ENCODE data around the gene TENM4. TPM values are rescaled to one million over a fixed set of nuclear protein-coding genes. Genes with fewer than 3 reads are reported as not detected.
A peak's percentile ranks its signal among the peaks of the same experiment; 100 is the strongest.
"Not testable (repeated sequence)": the region's sequence is repeated elsewhere in the genome, so short reads cannot be mapped to it uniquely, and the experiment has no call there.

Gene TENM4
- total RNA-seq, 1 donor from 2014 or later: 0.08 TPM

DNA sequence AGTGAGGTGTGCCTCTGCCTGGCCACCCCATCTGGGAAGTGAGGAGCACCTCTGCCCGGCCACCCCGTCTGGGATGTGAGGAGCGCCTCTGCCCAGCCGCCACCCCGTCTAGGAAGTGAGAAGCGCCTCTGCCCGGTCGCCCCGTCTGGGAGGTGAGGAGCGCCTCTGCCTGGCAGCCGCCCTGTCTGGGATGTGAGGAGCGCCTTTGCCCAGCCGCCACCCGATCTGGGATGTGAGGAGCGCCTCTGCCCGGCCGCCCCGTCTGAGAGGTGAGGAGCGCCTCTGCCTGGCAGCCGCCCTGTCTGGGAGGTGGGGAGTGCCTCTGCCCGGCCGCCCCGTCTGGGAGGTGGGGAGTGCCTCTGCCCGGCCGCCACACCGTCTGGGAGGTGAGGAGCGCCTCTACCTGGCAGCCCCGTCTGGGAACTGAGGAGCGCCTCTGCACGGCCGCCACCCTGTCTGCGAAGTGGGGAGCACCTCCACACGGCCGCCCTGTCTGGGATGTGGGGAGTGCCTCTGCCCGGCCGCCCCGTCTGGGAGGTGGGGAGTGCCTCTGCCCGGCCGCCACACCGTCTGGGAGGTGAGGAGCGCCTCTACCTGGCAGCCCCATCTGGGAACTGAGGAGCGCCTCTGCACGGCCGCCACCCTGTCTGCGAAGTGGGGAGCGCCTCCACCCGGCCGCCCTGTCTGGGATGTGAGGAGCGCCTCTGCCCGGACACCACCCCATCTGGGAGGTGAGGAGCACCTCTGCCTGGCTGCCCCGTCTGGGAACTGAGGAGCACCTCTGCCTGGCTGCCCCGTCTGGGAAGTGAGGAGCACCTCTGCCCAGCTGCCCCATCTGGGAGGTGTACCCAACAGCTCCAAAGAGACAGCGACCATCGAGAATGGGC, 561.5 kb downstream of the TENM4 start:
- not testable (repeated sequence) for DNase-seq (ENCODE audit: low spot score); ATAC-seq

DNA sequence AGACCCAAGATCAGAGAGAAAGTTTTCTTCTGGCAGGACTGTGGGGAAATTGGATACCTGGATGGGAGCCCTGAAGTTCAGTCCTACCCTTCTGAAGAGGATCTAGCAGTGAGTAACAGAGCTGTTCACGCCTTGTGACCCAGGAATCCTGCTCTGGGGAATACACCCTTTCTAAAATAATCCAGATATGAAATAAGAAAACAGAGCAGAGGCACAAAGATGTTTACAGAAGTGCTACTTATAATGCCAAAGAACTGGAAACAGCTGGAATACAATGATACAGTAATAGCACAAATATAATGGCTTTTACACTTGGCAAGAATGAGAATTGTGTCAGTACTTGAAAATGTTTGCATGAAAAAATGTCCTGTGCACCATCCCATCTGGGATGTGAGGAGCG, 562.2 kb downstream of the TENM4 start:
- no peak for ATAC-seq
- DNase-seq (ENCODE audit: low spot score): no peak

DNA sequence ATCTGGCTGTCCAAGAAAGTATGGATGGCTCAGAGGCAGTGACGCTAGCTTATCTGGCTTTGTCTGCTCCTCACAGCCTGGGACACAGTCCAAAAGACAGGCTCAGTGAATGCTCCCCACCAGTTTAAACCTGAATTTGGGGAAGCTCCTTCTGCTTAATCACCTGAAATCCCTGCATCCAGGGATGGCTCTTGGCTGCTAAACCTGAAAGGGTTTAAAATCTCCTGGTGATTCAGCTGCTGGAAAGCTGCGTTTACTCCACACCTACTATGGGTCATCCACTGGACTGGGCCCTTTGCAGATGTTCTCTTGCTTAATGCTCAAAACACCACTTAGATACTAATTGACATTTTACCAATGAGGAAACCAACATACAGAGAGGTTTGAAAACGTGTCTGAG, 564.2 kb downstream of the TENM4 start:
- no peak for ATAC-seq
- no peak for DNase-seq (ENCODE audit: low spot score)

DNA sequence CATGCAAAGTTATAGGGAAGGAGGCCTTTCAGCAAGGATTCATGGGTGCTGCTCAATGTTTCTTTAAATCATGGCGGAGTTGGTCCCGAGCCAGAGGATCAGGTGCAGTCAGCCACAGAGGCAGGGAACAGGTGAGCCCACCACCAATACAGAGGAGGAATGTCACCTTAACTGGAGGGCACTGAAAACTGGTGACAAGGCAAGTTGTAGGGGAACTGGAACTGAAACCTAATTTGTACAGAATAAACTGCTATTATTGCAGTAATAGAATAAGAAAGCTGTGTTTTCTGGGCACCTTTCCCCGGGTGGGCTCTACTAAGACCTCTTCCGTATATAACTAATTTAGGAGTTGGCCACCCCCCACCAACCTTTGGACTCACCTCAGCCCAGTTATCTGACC, 570.2 kb downstream of the TENM4 start:
- ATAC-seq: no peak
- DNase-seq (ENCODE audit: low spot score): no peak

DNA sequence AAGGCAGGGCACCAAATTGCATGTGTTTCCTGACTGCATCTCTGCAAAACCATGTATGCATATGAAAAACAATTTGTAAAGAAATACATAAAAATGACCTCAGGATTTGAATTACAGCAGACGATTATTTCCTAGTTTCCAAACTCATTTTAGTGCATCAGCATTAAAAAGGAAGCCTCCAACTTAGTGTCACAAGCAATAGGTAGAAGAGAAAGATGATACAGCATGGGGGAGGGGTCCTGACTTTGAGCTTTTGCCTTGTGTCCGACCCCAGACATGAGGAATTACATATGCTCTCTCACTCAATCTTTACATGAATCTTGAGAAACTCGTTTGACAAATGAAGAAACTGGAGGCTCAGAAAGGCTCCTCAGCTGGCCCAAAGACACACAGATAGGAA, 571.5 kb downstream of the TENM4 start:
- ATAC-seq (no peak), DNase-seq (ENCODE audit: low spot score) (no peak)

DNA sequence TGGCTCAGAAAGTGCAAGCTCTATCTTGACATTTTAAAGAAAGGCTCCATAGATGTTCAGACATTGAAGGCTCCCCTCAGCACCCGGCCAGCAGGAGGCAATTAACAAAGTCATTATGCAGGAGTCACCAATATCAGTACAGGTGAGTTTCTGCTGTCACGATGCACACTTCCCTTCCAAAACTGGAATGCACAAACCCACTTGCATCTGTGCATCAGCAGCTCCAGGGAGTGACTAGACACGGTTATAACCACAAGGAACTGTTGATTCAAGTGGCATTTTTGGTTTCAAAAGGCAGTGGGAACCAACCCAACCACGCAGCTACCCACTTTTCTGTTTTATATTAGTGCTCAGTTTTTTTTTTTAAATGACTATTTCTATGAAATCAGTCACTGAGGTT, 572.3 kb downstream of the TENM4 start:
- ATAC-seq (no peak), DNase-seq (ENCODE audit: low spot score) (no peak)

DNA sequence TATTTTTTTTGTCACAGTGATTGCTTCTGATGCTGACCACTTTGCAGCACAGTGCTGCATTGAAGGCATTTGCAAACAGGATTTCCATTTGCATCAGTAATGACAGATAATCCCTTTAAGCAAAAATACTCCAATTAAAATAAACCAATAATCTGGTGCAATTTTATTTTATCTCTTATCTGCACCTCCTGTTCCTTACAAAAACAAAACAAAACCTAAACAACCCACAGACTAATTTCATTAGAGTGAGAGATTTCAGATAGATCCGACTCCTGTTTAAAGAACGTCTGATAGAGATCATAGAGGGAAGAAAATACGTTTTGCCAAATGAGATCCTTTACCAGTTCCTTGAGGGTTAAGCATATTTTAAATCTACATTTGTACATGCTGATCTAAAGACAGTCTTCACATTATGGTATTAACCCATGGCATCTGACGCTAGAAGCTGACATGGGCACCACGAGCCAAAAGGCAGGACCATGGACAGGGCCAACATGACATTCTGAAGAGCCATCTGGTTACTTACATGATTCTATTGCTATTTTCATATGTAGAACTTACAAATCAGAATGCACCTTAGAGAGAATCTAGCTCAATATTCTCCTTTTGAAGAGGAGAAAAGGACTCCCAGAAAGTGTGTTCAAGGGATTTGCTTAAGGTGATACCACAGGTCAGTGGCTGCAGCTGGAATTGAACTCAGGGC, 580.0 kb downstream of the TENM4 start:
- ATAC-seq: no peak
- no peak for DNase-seq (ENCODE audit: low spot score)

DNA sequence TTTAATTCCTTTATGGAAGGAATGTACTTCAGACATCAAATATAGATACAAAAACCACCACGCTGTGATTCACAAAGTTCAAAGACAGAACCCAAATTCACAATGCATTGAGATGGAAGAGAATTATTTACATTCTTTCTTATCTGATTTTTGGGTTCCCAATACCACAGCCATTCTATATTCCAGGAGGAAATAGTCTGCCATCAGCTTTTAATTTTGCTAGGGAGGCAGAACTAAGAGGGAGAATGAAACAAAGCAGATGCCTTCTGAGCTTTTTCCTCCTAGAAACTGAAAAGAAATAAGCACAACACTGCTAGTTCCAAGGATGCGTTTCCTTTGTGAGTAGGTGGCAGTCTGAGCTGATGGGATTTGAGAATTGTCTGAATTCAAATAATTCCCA, 583.1 kb downstream of the TENM4 start:
- ATAC-seq (no peak), DNase-seq (ENCODE audit: low spot score) (no peak)

DNA sequence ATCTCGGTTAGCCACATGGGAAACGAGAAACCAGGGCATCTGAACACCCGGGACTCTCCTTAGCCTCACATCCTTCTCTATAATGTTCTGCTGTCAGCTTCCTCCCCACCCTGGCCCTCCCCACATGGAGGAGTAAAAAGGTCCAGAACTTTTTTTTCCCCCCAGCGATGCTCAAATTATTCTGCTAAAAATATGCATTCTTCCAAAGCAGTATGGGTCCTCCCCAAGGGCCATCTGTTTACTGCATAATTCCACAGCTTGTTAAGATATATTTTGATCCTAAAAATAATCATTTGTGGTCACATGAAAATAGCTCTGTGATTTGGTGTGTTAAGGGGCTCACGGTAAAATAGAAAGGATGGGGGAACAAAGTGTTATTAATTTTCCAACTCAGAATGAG, 584.6 kb downstream of the TENM4 start:
- DNase-seq (ENCODE audit: low spot score) (no peak), ATAC-seq (no peak)

DNA sequence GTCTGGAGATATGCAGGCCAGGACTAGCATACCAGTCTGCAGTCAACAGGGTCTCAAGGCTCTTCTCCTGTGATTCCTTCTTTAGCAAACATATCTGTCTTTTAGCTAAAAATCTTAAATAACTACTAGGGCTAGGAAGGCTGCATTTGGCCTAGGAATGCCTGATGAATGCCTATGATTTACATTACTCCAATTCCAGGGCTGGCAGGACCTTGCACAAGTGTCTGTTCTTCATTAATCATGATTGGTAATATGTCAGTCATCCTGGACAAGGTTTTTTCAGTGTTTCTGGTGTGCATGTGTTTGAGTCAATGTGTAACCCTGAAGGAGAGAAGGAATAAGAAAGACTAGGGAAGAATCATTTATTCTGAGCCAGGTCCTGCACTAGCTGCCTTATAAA, 585.7 kb downstream of the TENM4 start:
- DNase-seq (ENCODE audit: low spot score) (no peak), ATAC-seq (no peak)

DNA sequence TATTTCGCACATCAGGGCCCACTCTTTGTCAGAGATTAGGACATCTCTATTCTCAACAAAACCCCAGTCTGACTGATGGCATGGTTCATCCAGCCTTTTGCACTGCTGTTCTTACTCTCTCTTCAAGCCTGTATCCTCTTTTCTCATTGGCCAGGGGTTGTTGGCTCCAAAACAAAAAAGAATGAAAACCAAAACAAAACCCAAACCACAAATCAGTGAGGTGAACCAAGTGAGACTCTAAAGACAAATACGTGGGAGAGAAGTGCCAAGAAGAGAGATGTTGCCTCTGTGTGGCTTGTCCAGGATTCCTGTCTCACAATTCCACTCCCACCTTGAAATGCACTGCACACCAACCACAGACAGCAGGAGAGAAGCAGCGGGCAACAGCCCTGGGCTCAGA, 587.3 kb downstream of the TENM4 start:
- DNase-seq (ENCODE audit: low spot score) (no peak), ATAC-seq (no peak)

DNA sequence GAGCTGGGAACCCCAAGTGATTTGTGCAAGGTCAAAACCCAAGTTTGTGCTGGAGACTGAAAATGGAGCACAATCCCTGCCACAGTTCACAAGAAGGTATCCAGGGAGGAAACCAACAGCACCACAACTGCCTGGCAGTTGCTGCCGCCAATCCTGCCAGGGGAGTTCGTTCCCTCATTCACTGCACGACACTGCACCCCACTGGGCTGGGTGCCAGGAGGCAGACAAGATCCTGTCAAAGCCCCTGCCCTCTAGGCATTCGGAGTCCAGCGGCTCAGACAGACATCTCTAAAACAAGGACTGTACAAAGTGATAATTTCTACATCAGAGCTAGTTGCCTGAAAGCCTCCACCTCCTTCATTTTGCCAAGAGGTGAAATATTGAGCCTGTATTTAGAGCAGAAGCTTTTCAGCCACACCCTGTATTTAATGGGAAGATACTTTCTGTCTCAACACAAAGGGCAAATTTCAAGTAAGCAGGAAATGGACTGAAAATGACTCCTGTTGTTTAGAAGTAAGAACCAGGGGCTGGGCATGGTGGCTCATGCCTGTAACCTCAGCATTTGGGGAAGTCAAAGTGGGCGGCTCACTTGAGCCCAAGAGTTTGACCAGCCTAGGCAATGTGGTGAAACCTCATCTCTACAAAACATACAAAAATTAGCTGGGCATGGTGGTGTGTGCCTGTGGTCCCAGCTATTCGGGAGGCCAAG, 588.8 kb downstream of the TENM4 start:
- no peak for DNase-seq (ENCODE audit: low spot score)
- peak; percentile 29 for ATAC-seq

DNA sequence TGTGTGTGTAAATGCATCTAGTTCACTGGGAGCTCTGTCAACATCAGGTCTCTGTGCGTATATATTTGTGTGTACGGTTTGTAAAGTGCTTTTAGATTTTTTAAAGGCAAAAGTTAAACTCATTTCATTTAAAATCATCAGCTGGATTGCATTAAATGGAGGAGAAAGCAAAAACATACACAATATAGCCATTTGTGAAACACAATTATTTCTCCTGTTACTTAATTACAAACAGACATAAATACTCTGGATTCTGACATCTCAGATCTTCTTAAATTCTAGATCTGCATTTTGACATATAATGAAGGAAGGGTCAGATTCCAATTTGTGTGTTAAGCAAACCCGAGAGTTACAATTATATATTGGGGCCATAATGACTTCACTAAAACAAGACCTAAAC, 590.8 kb downstream of the TENM4 start:
- no peak for DNase-seq (ENCODE audit: low spot score)
- no peak for ATAC-seq

DNA sequence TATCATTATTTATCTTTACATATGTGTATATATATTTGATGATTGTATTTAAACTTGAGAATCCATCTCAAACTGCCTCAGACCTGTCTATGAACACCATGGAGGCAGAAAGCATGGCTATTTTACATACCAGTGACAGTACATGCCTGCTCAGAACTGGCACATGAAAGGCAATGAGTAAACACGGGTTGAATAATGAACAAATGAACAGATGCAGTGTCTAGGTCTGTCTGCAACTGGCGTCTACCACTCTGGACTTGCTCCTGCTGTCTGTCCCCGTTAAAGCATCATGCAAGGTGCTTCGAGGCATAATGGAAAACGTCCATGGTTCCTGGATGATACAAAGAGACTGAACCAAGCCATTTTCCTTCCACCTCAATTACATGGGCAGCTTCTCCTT, 594.6 kb downstream of the TENM4 start:
- no peak for ATAC-seq

DNA sequence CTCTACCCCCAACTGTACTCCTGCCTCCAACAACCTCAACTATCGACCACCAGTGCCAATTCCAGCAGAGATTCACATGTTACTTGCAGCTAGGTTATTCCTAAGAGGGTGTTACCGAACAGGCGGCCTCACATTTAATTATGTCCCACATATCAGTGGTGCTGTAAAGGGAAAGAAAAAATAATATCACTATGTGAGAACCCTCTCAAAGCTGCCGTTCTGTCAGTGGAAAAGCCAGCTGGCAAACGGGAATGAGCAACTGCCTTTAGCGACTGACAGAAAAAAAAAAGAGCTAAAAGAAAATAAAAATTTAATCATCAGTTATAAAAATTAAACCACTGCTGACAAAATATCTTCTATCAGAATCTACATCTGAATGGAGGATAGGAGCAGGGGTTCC, 595.3 kb downstream of the TENM4 start:
- DNase-seq (ENCODE audit: low spot score): no peak
- ATAC-seq: no peak

More for the DNA sequence above, 594.6 kb downstream of the TENM4 start:
- DNase-seq (ENCODE audit: low spot score): no peak

DNA sequence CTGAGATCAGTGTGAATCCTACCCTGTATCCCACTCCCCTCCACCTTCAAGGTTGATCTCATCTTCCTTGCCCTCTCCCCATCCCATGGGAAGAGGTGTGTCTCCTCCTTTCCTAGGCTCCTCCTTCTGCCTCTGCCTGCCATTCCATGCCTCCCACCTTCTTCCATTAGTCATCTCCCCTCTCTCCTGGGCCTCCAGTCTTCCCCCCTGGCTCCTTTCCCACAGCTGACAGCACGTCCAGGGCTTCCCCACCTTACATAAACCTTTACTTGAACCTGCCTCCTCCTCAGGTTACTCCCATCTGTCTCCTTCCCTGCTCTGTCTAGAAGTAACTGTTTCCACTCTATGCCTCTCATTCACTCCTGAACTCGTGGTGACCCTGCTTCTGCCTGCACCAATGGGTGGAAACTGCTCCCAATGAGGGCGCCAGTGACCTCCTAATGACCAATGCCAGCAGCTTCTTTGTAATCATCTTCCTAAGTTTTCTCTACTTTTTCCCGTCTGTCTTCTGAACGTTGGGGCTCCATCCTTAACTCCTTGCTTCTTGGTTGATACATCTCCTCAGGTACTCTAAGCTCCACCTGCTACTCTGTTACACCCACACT, 599.3 kb downstream of the TENM4 start:
- DNase-seq (ENCODE audit: low spot score) (no peak), ATAC-seq (no peak)

DNA sequence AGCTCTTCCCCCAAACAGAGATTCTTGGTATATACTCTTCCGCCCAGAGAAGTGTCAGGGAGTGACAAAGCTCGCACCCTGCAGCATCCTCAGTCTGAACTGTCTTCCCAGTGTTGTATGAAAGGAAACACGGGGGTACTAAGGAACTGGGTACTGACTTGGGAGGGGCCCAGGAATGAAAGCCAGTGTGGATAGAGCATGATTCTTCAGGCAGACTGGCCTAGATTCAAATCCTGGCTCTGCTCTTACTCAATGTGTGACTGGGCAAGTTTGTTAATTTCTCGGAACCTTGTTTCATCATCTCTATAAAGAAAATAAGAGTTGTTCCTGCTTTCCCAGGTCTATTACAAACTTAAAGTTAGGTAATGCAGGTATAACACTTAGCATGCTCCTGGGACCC, 600.2 kb downstream of the TENM4 start:
- DNase-seq (ENCODE audit: low spot score): no peak
- peak; percentile 72 for ATAC-seq

DNA sequence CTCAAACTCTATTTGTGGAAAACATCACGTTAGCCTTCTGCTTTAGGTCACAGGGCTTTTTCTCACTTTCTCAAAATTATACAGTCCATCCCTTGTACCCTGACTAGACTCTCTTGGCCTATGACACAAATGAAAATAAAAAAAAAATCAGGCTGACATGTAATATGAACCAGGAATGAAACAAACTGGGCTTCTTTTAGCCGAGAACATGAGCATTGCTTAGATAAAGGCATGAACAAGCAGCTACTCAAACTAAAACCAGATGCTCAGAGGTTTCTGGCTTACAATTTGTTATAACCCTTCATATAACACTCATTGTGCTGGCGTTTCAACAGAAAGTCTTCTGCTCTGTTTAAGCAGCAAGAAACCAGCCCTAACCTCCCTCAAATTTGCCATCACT, 600.6 kb downstream of the TENM4 start:
- ATAC-seq (peak; percentile 17), DNase-seq (ENCODE audit: low spot score) (no peak)

DNA sequence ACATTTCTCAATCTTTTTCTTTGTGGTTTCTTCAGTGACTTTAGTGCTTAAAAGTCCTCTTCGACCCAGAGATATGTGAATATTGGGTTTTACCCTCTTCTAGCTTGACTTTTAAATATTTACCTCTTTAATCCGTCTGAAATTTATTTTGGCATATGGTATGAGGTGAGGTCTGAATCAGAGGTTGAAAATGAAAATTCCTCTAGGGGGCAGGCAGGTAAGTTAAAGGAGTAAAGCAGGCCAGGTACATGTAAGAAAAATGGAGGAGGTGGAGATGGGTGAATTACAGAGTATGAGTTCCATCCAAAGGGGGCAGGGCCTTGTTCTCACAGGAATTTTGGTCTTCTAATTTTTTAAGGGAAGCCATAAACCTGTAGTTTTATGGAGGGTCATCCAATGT, 602.4 kb downstream of the TENM4 start:
- ATAC-seq: peak; percentile 77
- no peak for DNase-seq (ENCODE audit: low spot score)

DNA sequence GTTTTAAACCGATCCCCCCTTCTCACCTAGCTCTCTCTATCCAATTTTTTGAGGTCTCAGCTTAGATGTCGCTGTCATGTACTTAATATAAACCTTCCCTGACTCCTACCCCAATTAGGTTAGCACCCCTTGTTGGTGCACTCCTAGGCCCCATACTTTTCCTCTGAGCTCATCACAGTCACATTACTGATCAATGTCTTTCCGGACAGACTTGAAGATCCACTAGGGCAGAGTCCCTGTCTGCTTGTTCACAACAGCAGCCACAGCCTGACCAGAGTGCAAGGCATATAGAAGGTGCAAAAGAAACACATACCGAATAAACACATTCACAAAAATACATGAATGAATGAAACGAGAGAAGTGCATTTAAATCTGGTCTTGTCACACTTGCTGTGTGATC, 605.2 kb downstream of the TENM4 start:
- ATAC-seq (no peak), DNase-seq (ENCODE audit: low spot score) (no peak)

DNA sequence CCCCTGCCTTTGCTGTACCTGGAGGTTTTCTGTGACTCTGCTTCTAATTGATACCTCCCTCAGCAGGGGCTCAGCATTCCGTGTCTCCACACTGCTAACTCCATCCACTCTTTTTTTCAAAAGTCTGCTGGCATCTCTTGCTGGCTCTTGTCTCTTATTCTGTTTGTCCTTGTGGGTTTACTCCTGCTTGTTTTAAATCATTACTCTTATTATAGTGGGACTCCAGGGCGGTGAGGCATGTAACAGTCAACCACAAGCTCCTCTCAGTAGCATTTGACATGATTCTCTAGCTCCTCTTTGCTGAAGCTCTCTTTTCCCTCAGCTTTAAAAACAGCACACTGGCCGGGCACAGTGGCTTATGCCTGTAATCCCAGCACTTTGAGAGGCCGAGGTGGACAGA, 605.9 kb downstream of the TENM4 start:
- no peak for DNase-seq (ENCODE audit: low spot score)

More for the DNA sequence above, 605.9 kb downstream of the TENM4 start:
- ATAC-seq: no peak

Data from left lobe of liver (tissue), 2 donors.